Activated CD4-positive, alpha-beta T cell treated with anti-CD3 and anti-CD28 coated beads for 36 hours (primary cell): ENCODE data around the gene ZW10. TPM values are rescaled to one million over a fixed set of nuclear protein-coding genes. Genes with fewer than 3 reads are reported as not detected.
"Not testable (repeated sequence)": the region's sequence is repeated elsewhere in the genome, so short reads cannot be mapped to it uniquely, and the experiment has no call there.

Source experiments
- ATAC-seq: fragments of 200-7000 bp; cut with Tn5 transposase; one replicate; pipeline ENCODE4 v1.10.0; 2021; ENCODE audit warnings: mild to moderate bottlenecking, moderate library complexity
- CTCF ChIA-PET: fragments of 350-600 bp; sonication (Branson Sonifier 250); formaldehyde crosslinking; loops from one replicate; lab custom pipeline; 2021; ENCODE audit warnings: antibody characterized with exemption; lab: Charles Lee
- POLR2A ChIA-PET: fragments of 350-600 bp; sonication (Branson Sonifier 250); formaldehyde crosslinking; loops from one replicate; lab custom pipeline; 2021; ENCODE audit warnings: antibody characterized with exemption, inconsistent platforms; lab: Charles Lee
- DNase-seq: peaks from one replicate; pipeline ENCODE4 v3.0.0-alpha.2; 2020
- H3K27ac Mint-ChIP-seq: one replicate; pipeline ENCODE4 v1.8.0; 2021; ENCODE audit warnings: mixed read lengths
- H3K27me3 Mint-ChIP-seq: one replicate; pipeline ENCODE4 v1.8.0; 2021; ENCODE audit warnings: mixed read lengths
- H3K36me3 Mint-ChIP-seq: one replicate; pipeline ENCODE4 v1.8.0; 2021; ENCODE audit warnings: low read depth, mixed read lengths
- H3K4me1 Mint-ChIP-seq: one replicate; pipeline ENCODE4 v1.8.0; 2021; ENCODE audit warnings: mixed read lengths
- H3K4me3 Mint-ChIP-seq: one replicate; pipeline ENCODE4 v1.8.0; 2021; ENCODE audit warnings: mild to moderate bottlenecking, moderate library complexity, mixed read lengths
- H3K9me3 Mint-ChIP-seq: one replicate; pipeline ENCODE4 v1.8.0; 2021; ENCODE audit warnings: low read depth, mixed read lengths
- intact Hi-C, 2 experiments: fragments of 100-400 bp; cut with DNase I in 1 of 2; cut with micrococcal nuclease in 1 of 2; formaldehyde crosslinking; loops; one replicate each; pipeline versions ENCODE4 v1.14.2 to v1.15.1; 2022 to 2024; cut with DNase I, micrococcal nuclease
- total RNA-seq, 2 experiments: library from RNA; stranded (reverse); gene quantifications; one replicate each; pipeline ENCODE4 v1.2.3, GENCODE V29; 2021

ZW10 gene
- total RNA-seq, 2 experiments from 2014 or later, result 16.9 to 18.5 TPM

GRCh38 chr11:113722221-113722620 lies 51.3 kb downstream of the ZW10 start:
- no peak for DNase-seq
- ChIA-PET CTCF (interaction anchor here (0.6 to 0.8 kb wide), 2 partner anchors 13 to 1186 kb away, joined by 3 read pairs; no protein-coding TSS in a partner anchor), POLR2A (no interaction called here)
- Mint-ChIP-seq H3K4me1 (no peaks in the 10 kb centered on the region), H3K36me3 (peaks cover 6% of the 10 kb centered on the region), H3K27ac (no peak overlapping the region), H3K9me3 (no peaks in the 10 kb centered on the region), H3K27me3 (no peaks in the 10 kb centered on the region), H3K4me3 (no peak overlapping the region)
- intact Hi-C loops, result no loop called here
- no peak for ATAC-seq

GRCh38 chr11:113721462-113722066 lies 51.9 kb downstream of the ZW10 start:
- ATAC-seq (no peak), DNase-seq (no peak)
- H3K4me3 Mint-ChIP-seq, result no peak overlapping the region
- intact Hi-C loops, result no loop called here
- no peak overlapping the region for H3K27ac Mint-ChIP-seq
- CTCF ChIA-PET, result interaction anchor here (0.8 kb wide), 1 partner anchor 13 kb away, joined by 3 read pairs; no protein-coding TSS in a partner anchor
- POLR2A ChIA-PET, result no interaction called here
- H3K9me3 Mint-ChIP-seq, result no peaks in the 10 kb centered on the region
- H3K36me3 Mint-ChIP-seq, result peaks cover 6% of the 10 kb centered on the region
- no peaks in the 10 kb centered on the region for H3K4me1 Mint-ChIP-seq
- no peaks in the 10 kb centered on the region for H3K27me3 Mint-ChIP-seq

GRCh38 chr11:113720478-113720877 lies 53.0 kb downstream of the ZW10 start:
- POLR2A ChIA-PET, ATAC-seq, H3K9me3 Mint-ChIP-seq: not testable (repeated sequence)

GRCh38 chr11:113715882-113716625 lies 57.4 kb downstream of the ZW10 start:
- CTCF ChIA-PET, result no interaction called here
- Mint-ChIP-seq H3K9me3 (peaks cover 9% of the 10 kb centered on the region), H3K27ac (no peak overlapping the region), H3K4me3 (no peak overlapping the region), H3K27me3 (no peaks in the 10 kb centered on the region), H3K4me1 (no peaks in the 10 kb centered on the region), H3K36me3 (peaks cover 21% of the 10 kb centered on the region)
- intact Hi-C loops, result no loop called here
- ATAC-seq (no peak), DNase-seq (no peak)
- POLR2A ChIA-PET, result no interaction called here

More at GRCh38 chr11:113720478-113720877, 53.0 kb downstream of the ZW10 start:
- H3K36me3 Mint-ChIP-seq, result peaks cover 10% of the 10 kb centered on the region
- H3K4me1 Mint-ChIP-seq, H3K4me3 Mint-ChIP-seq, intact Hi-C loops, CTCF ChIA-PET, H3K27ac Mint-ChIP-seq, DNase-seq, H3K27me3 Mint-ChIP-seq: not testable (repeated sequence)

- Mint-ChIP-seq H3K27ac (no peak overlapping the region), H3K4me3 (no peak overlapping the region), H3K36me3 (peaks cover 19% of the 10 kb centered on the region), H3K27me3 (no peaks in the 10 kb centered on the region), H3K4me1 (no peaks in the 10 kb centered on the region), H3K9me3 (peaks cover 13% of the 10 kb centered on the region)
- DNase-seq, result no peak
- ChIA-PET POLR2A (no interaction called here), CTCF (no interaction called here)
- intact Hi-C loops, result no loop called here
- no peak for ATAC-seq
Observed at GRCh38 chr11:113715273-113715672, 58.2 kb downstream of the ZW10 start.

GRCh38 chr11:113710989-113711388 lies 62.5 kb downstream of the ZW10 start:
- Mint-ChIP-seq H3K27me3 (no peaks in the 10 kb centered on the region), H3K4me3 (no peak overlapping the region), H3K27ac (no peak overlapping the region), H3K9me3 (peaks cover 26% of the 10 kb centered on the region), H3K4me1 (no peaks in the 10 kb centered on the region), H3K36me3 (peaks cover 24% of the 10 kb centered on the region)
- intact Hi-C loops, result no loop called here
- ATAC-seq (no peak), DNase-seq (no peak)
- ChIA-PET POLR2A (no interaction called here), CTCF (no interaction called here)

GRCh38 chr11:113705871-113706655 lies 67.4 kb downstream of the ZW10 start, which contains the start of gene TMPRSS5:
Gene TMPRSS5, minus strand, starts transcription at chr11:113706308. Its CDS starts 84 bp downstream, at chr11:113706224.
- H3K27me3 Mint-ChIP-seq, result no peaks in the 10 kb centered on the region
- H3K4me3 Mint-ChIP-seq, result no peak within 1 kb of the TSS
- peaks cover 10% of the 10 kb centered on the region for H3K36me3 Mint-ChIP-seq
- intact Hi-C loops, result no loop called here
- ChIA-PET CTCF (interaction anchor here (0.6 kb wide), 1 partner anchor 20 kb away, joined by 3 read pairs; no protein-coding TSS in a partner anchor), POLR2A (no interaction called here)
- DNase-seq (no peak), ATAC-seq (no peak)
- H3K9me3 Mint-ChIP-seq, result peaks cover 22% of the 10 kb centered on the region
- no peak within 1 kb of the TSS for H3K27ac Mint-ChIP-seq
- no peaks in the 10 kb centered on the region for H3K4me1 Mint-ChIP-seq

GRCh38 chr11:113703551-113703950 lies 69.9 kb downstream of the ZW10 start:
- H3K36me3 Mint-ChIP-seq, H3K4me1 Mint-ChIP-seq, POLR2A ChIA-PET, H3K27ac Mint-ChIP-seq, ATAC-seq, DNase-seq, CTCF ChIA-PET, H3K4me3 Mint-ChIP-seq, intact Hi-C loops, H3K27me3 Mint-ChIP-seq: not testable (repeated sequence)
- peaks cover 10% of the 10 kb centered on the region for H3K9me3 Mint-ChIP-seq

GRCh38 chr11:113701491-113701890 lies 72.0 kb downstream of the ZW10 start:
- POLR2A ChIA-PET, result no interaction called here
- Mint-ChIP-seq H3K27me3 (no peaks in the 10 kb centered on the region), H3K9me3 (peaks cover 6% of the 10 kb centered on the region), H3K4me1 (no peaks in the 10 kb centered on the region), H3K36me3 (no peaks in the 10 kb centered on the region), H3K4me3 (no peak overlapping the region), H3K27ac (no peak overlapping the region)
- intact Hi-C loops, result no loop called here
- ATAC-seq (no peak), DNase-seq (no peak)
- CTCF ChIA-PET, result no interaction called here

- H3K36me3 Mint-ChIP-seq, result no peaks in the 10 kb centered on the region
- ChIA-PET POLR2A (interaction anchor here (0.6 kb wide), 1 partner anchor 386 kb away, joined by 8 read pairs; no protein-coding TSS in a partner anchor), CTCF (no interaction called here)
- no peaks in the 10 kb centered on the region for H3K27me3 Mint-ChIP-seq
- intact Hi-C loops, result no loop called here
- ATAC-seq (no peak), DNase-seq (no peak)
- no peak overlapping the region for H3K27ac Mint-ChIP-seq
- no peaks in the 10 kb centered on the region for H3K4me1 Mint-ChIP-seq
- no peak overlapping the region for H3K4me3 Mint-ChIP-seq
- no peaks in the 10 kb centered on the region for H3K9me3 Mint-ChIP-seq
Observed at GRCh38 chr11:113698515-113698914, 75.0 kb downstream of the ZW10 start.

GRCh38 chr11:113697756-113698407 lies 75.6 kb downstream of the ZW10 start:
- POLR2A ChIA-PET, result no interaction called here
- H3K27ac Mint-ChIP-seq, result no peak overlapping the region
- intact Hi-C loops, result no loop called here
- no peak overlapping the region for H3K4me3 Mint-ChIP-seq
- H3K36me3 Mint-ChIP-seq, result no peaks in the 10 kb centered on the region
- no peaks in the 10 kb centered on the region for H3K9me3 Mint-ChIP-seq
- ATAC-seq (no peak), DNase-seq (no peak)
- no peaks in the 10 kb centered on the region for H3K27me3 Mint-ChIP-seq
- CTCF ChIA-PET, result no interaction called here
- no peaks in the 10 kb centered on the region for H3K4me1 Mint-ChIP-seq
